Stimulated activated CD8-positive, alpha-beta memory T cell treated with anti-CD3 and anti-CD28 coated beads, Interleukin-2, amount 100 ng/mL, for 1 hour (primary cell): ENCODE measurements around the gene GTSF1L.

Experiments
- DNase-seq, 2 donors: peaks; one replicate each; pipeline ENCODE4 v3.0.0-alpha.2; 2020; ENCODE audit warnings: low read depth in 2 of 2

Gene GTSF1L

GRCh38 chr20:43716757-43717615 lies 9.8 kb downstream of the GTSF1L start:
- no peak for DNase-seq

- no peak for DNase-seq
Measured at GRCh38 chr20:43716123-43716522, 10.7 kb downstream of the GTSF1L start.

- DNase-seq, result no peak
Measured at GRCh38 chr20:43715511-43715910, 11.3 kb downstream of the GTSF1L start.

- DNase-seq, result no peak
Measured at GRCh38 chr20:43715044-43715443, 11.8 kb downstream of the GTSF1L start.

GRCh38 chr20:43711098-43711654 lies 15.6 kb downstream of the GTSF1L start:
- DNase-seq, result no peak

GRCh38 chr20:43710370-43711044 lies 16.3 kb downstream of the GTSF1L start:
- no peak for DNase-seq

- no peak for DNase-seq
Measured at GRCh38 chr20:43702502-43702901, 24.3 kb downstream of the GTSF1L start.

GRCh38 chr20:43700627-43701026 lies 26.2 kb downstream of the GTSF1L start:
- no peak for DNase-seq

- no peak for DNase-seq
Measured at GRCh38 chr20:43699941-43700565, 26.7 kb downstream of the GTSF1L start.

- no peak for DNase-seq
Measured at GRCh38 chr20:43695571-43695970, 31.2 kb downstream of the GTSF1L start.

GRCh38 chr20:43694763-43695162 lies 32.0 kb downstream of the GTSF1L start:
- no peak for DNase-seq

GRCh38 chr20:43691928-43692524 lies 34.8 kb downstream of the GTSF1L start:
- DNase-seq, result peak in 1 of 2 donors; percentile 25

GRCh38 chr20:43690943-43691598 lies 35.7 kb downstream of the GTSF1L start:
- DNase-seq, result no peak

- DNase-seq, result no peak
Measured at GRCh38 chr20:43689165-43689564, 37.6 kb downstream of the GTSF1L start.

- no peak for DNase-seq
Measured at GRCh38 chr20:43686820-43687219, 40.0 kb downstream of the GTSF1L start.

GRCh38 chr20:43682446-43682845 lies 44.4 kb downstream of the GTSF1L start:
- no peak for DNase-seq

- no peak for DNase-seq
Measured at GRCh38 chr20:43681991-43682410, 44.8 kb downstream of the GTSF1L start.

- no peak for DNase-seq
Measured at GRCh38 chr20:43681468-43681942, 45.3 kb downstream of the GTSF1L start.

GRCh38 chr20:43680981-43681380 lies 45.8 kb downstream of the GTSF1L start:
- no peak for DNase-seq

- DNase-seq, result no peak
Measured at GRCh38 chr20:43676368-43676767, 50.4 kb downstream of the GTSF1L start.
